ENCODE measurements around the gene ELMOD3. TPM values are rescaled to one million over a fixed set of nuclear protein-coding genes. Genes with fewer than 3 reads are reported as not detected.

Gene ELMOD3
- total and polyA plus RNA-seq, 8 donors = 3.9 to 22.9 (median 8.0) TPM

DNA sequence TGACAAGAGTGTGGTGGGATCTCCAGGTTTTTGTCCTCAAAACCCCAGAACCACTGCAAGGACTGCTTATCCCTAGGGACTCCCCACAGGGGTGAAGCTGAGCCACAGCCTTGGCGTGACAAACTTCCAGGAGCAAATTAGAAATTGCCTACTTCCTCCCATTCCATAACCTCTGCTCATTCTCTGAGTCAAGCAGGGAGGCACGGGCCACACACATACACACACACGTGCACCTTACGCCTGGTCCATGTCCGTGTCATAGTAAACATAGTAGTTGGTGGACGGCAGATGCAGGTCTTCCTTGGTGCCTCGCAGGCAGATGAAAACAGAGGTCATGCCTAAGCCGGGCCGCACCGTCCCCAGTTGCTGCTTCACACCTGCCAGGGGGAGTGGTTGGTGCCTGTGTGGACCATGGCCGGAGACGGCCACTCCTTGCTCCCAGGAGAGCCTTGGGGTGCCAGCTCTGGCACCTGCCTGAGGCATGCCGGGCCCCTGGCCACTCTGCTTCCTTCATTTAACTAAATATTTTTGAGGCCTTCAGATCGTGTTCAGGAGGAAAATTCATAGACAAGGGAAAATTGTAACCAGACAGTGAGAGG is 10.1 kb upstream of the ELMOD3 start:
- Histone ChIP-seq H3K4me1 (no peaks in the 10 kb centered on the region), H3K27ac (no peak overlapping the region), H3K36me3 (peaks cover 0 to 24% (median 3%) of the 10 kb centered on the region in 3 donors), H3K4me3 (no peak overlapping the region), H3K9me3 (no peaks in the 10 kb centered on the region), H3K27me3 (no peaks in the 10 kb centered on the region)
- FAIRE-seq (no peak), ATAC-seq (no peak), DNase-seq (no peak)
- 88 to 93% methylated on average over 14 of the region's 14 CpGs for WGBS, 2 donors
- intact Hi-C loops (cut with DNase I) = no loop called here
- TF ChIP-seq, protein P1, sequence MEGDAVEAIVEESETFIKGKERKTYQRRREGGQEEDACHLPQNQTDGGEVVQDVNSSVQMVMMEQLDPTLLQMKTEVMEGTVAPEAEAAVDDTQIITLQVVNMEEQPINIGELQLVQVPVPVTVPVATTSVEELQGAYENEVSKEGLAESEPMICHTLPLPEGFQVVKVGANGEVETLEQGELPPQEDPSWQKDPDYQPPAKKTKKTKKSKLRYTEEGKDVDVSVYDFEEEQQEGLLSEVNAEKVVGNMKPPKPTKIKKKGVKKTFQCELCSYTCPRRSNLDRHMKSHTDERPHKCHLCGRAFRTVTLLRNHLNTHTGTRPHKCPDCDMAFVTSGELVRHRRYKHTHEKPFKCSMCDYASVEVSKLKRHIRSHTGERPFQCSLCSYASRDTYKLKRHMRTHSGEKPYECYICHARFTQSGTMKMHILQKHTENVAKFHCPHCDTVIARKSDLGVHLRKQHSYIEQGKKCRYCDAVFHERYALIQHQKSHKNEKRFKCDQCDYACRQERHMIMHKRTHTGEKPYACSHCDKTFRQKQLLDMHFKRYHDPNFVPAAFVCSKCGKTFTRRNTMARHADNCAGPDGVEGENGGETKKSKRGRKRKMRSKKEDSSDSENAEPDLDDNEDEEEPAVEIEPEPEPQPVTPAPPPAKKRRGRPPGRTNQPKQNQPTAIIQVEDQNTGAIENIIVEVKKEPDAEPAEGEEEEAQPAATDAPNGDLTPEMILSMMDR (IDR thresholded peaks at IDR 0.05) = no peak

DNA sequence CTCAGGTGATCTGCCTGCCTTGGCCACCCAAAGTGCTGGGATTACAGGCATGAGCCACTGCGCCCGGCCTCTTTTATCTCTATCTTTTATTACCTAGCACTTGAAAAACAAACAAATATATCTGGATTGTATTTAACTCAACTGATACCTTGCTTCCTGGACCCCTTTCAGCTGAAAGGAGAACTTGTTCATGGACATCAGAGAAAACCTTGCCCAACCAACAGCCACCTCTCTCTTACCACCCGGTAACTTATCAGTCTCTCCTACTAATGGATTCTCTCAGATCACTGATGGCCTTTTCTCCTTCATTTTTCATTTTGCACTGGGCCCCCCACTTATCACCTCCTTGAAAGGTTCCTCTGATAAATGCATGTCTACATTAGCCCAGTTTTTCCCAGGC is 7.0 kb upstream of the ELMOD3 start:
- H3K36me3 ChIP-seq = peaks cover 0 to 41% (median 3%) of the 10 kb centered on the region in 3 donors
- TF ChIP-seq, protein P1 (IDR thresholded peaks at IDR 0.05) = no peak
- no peaks in the 10 kb centered on the region for H3K9me3 ChIP-seq
- 23 to 31% methylated on average over 3 of the region's 3 CpGs for WGBS, 2 donors
- H3K27me3 ChIP-seq = no peaks in the 10 kb centered on the region
- no peaks in the 10 kb centered on the region for H3K4me1 ChIP-seq
- no peak overlapping the region for H3K27ac ChIP-seq
- intact Hi-C loops (cut with DNase I) = no loop called here
- H3K4me3 ChIP-seq = no peak overlapping the region
- no peak for FAIRE-seq
- DNase-seq = no peak
- no peak for ATAC-seq

DNA sequence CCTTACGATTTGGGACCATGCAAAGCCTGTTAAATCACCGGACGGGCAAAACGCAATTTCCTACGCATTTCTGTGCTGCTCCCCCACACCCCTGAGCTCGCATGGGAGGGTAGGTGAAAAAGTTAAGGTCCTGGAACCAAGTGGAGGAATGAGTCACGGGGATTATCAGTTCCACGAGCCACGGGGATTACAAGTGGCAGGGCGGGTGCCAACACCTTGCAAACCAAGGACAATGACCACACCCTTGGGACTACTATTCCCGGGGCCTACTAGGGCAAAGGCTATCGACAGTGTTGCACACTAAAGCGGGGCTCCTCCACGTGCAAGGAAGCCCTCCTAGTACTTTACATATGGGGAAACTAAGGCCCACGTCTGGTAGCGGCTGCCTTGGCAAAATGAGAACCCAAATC is 688 bp upstream of the ELMOD3 start:
- peak; percentile 61 to 71 (median 66) for ATAC-seq
- no peak for FAIRE-seq
- no peaks in the 10 kb centered on the region for H3K27me3 ChIP-seq
- peaks cover 0 to 4% (median 0%) of the 10 kb centered on the region in 4 donors for H3K9me3 ChIP-seq
- peaks cover 0 to 23% (median 0%) of the 10 kb centered on the region in 3 donors for H3K36me3 ChIP-seq
- peak in 4 of 6 donors; percentile 55 to 79 (median 75) for DNase-seq
- H3K27ac ChIP-seq = peak overlapping the region; percentile 63 to 84 (median 78)
- peak overlapping the region; percentile 43 to 92 (median 78) for H3K4me3 ChIP-seq
- TF ChIP-seq, protein P1 (IDR thresholded peaks at IDR 0.05) = no peak
- peaks cover 3 to 9% (median 5%) of the 10 kb centered on the region in 3 donors for H3K4me1 ChIP-seq
- 5 to 6% methylated on average over 16 of the region's 16 CpGs for WGBS, 2 donors
- intact Hi-C loops (cut with DNase I) = no loop called here

DNA sequence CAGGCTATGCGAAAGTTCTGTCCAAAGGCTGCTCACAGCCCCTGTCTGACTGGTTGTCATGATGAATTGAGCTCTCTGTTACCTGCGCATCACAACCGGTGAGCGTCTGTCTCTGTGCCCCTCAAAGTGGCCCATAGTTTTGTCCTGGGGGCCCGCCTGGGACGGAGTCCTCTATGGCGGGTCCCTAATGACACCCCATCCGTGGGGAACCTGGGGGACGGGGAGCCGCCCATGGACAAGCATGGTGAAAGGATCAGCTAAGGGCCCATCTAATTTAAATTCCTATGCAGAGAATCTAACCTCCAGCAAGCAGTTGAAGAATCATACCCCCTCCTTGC is 473 bp downstream of the ELMOD3 start:
- TF ChIP-seq, protein P1 (IDR thresholded peaks at IDR 0.05) = no peak
- intact Hi-C loops (cut with DNase I) = no loop called here
- Histone ChIP-seq H3K27ac (peak overlapping the region in 3 of 4 donors; percentile 67 to 73 (median 68)), H3K4me1 (peaks cover 3 to 9% (median 5%) of the 10 kb centered on the region in 3 donors), H3K9me3 (peaks cover 0 to 4% (median 0%) of the 10 kb centered on the region in 4 donors), H3K27me3 (no peaks in the 10 kb centered on the region), H3K36me3 (peaks cover 0 to 11% (median 0%) of the 10 kb centered on the region in 3 donors), H3K4me3 (peak overlapping the region; percentile 70 to 92 (median 78))
- 3 to 9% methylated on average over 10 of the region's 10 CpGs for WGBS, 2 donors
- FAIRE-seq (no peak), DNase-seq (no peak), ATAC-seq (no peak)

DNA sequence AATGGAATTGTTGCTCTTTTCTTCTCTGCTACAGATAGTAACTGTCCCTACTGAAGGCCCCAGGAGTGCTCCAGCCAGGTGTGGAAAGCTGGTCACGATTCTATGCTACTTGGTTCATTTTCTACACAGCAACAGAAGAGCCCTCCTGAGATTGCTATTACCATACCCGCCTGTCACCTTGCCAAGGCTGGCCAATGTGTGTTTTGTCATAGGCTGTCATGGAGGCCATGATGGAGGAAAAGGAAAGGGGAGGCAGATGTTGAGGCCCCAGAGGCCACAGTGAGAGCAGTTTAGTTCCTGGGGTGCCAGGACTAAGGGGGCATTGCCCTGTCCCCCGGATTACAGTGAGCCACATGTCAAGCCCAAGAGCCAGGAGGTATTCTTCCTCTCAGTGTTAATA is 952 bp downstream of the ELMOD3 start:
- Histone ChIP-seq H3K27me3 (no peaks in the 10 kb centered on the region), H3K4me1 (peaks cover 3 to 9% (median 5%) of the 10 kb centered on the region in 3 donors), H3K4me3 (peak overlapping the region in 3 of 4 donors; percentile 70 to 92 (median 80)), H3K9me3 (peaks cover 0 to 4% (median 0%) of the 10 kb centered on the region in 4 donors), H3K27ac (no peak overlapping the region), H3K36me3 (peaks cover 0 to 7% (median 0%) of the 10 kb centered on the region in 3 donors)
- TF ChIP-seq, protein P1 (IDR thresholded peaks at IDR 0.05) = no peak
- FAIRE-seq (no peak), ATAC-seq (no peak), DNase-seq (peak in 2 of 6 donors; percentile 29 to 50)
- WGBS, 2 donors = 70 to 73% methylated on average over 3 of the region's 3 CpGs
- intact Hi-C loops (cut with DNase I) = no loop called here

Measured in pancreas (tissue), 10 donors.